Liver (tissue), 9 donors: ENCODE data around the gene KCNMB2. TPM values are rescaled to one million over a fixed set of nuclear protein-coding genes. Genes with fewer than 3 reads are reported as not detected.

Source experiments
- DNase-seq: peaks from one replicate; pipeline ENCODE4 v3.0.0-alpha.2; 2017; ENCODE audit warnings: low spot score
- H3K27ac ChIP-seq, 2 donors: one replicate each; pipeline ENCODE4 v1.7.0; 2013; ENCODE audit warnings: inconsistent platforms in 2 of 2, low read length in 2 of 2, control low read depth in 1 of 2, low read depth in 1 of 2, mild to moderate bottlenecking in 1 of 2
- H3K27me3 ChIP-seq, 4 donors: one replicate each; pipeline versions ENCODE4 v1.6.1 to v1.7.0; 2013; ENCODE audit warnings: low read length in 3 of 4, inconsistent platforms in 1 of 4, mild to moderate bottlenecking in 1 of 4, moderate library complexity in 1 of 4; ENCODE audit not compliant: control insufficient read depth in 4 of 4, insufficient read depth in 4 of 4
- H3K36me3 ChIP-seq, 4 donors: one replicate each; pipeline versions ENCODE4 v1.6.1 to v1.7.0; 2013; ENCODE audit warnings: low read length in 3 of 4, mild to moderate bottlenecking in 3 of 4, low read depth in 1 of 4, moderate library complexity in 1 of 4; ENCODE audit not compliant: control insufficient read depth in 4 of 4, insufficient read depth in 3 of 4
- H3K4me1 ChIP-seq, 4 donors: one replicate each; pipeline versions ENCODE4 v1.6.1 to v1.7.0; 2013; ENCODE audit warnings: low read length in 3 of 4, mild to moderate bottlenecking in 3 of 4, moderate library complexity in 1 of 4; ENCODE audit not compliant: control insufficient read depth in 4 of 4, insufficient read depth in 4 of 4
- H3K4me3 ChIP-seq, 3 donors: one replicate each; pipeline versions ENCODE4 v1.6.1 to v1.7.0; 2013; ENCODE audit warnings: low read length in 3 of 3, control low read depth in 1 of 3, low read depth in 1 of 3, mild to moderate bottlenecking in 1 of 3
- H3K9ac ChIP-seq, 2 donors: one replicate each; pipeline ENCODE4 v1.7.0; 2013; ENCODE audit warnings: low read length in 2 of 2, mild to moderate bottlenecking in 2 of 2, moderate library complexity in 2 of 2, control low read depth in 1 of 2, low read depth in 1 of 2
- H3K9me3 ChIP-seq, 4 donors: one replicate each; pipeline versions ENCODE4 v1.6.1 to v1.7.0; 2013; ENCODE audit warnings: low read length in 3 of 4; ENCODE audit not compliant: control insufficient read depth in 4 of 4
- EGR1 ChIP-seq, 2 donors: IDR thresholded peaks; 2 replicates each; pipeline ENCODE4 v1.6.1; 2016 to 2018; ENCODE audit warnings: antibody characterized with exemption in 2 of 2, low read depth in 2 of 2
- FOXA1 ChIP-seq: IDR thresholded peaks from 2 replicates; pipeline ENCODE4 v1.6.1; 2016; ENCODE audit warnings: antibody characterized with exemption
- FOXA2 ChIP-seq: IDR thresholded peaks from 2 replicates; pipeline ENCODE4 v1.6.1; 2016; ENCODE audit warnings: antibody characterized with exemption
- GABPA ChIP-seq, 2 donors: IDR thresholded peaks in 1 of 2; conservative IDR thresholded peaks in 1 of 2; 2 replicates each; pipeline ENCODE4 v1.6.1; 2016; ENCODE audit warnings: antibody characterized with exemption in 2 of 2, mild to moderate bottlenecking in 1 of 2, moderate library complexity in 1 of 2
- HNF4A ChIP-seq, 2 donors: conservative IDR thresholded peaks; 2 replicates each; pipeline ENCODE4 v1.6.1; 2016; ENCODE audit warnings: antibody characterized with exemption in 2 of 2, mild to moderate bottlenecking in 2 of 2
- HNF4G ChIP-seq: IDR thresholded peaks from 2 replicates; pipeline ENCODE4 v1.6.1; 2016; ENCODE audit warnings: antibody characterized with exemption
- JUND ChIP-seq, 2 donors: IDR thresholded peaks; 2 replicates each; pipeline ENCODE4 v1.6.1; 2016; ENCODE audit warnings: antibody characterized with exemption in 2 of 2
- NR2F2 ChIP-seq: IDR thresholded peaks from 2 replicates; pipeline ENCODE4 v1.6.1; 2016; ENCODE audit warnings: antibody characterized with exemption
- RAD21 ChIP-seq, 2 donors: IDR thresholded peaks; 2 replicates each; pipeline ENCODE4 v1.6.1; 2016; ENCODE audit warnings: antibody characterized with exemption in 2 of 2, mild to moderate bottlenecking in 2 of 2
- RXRA ChIP-seq, 2 donors: IDR thresholded peaks; 2 replicates each; pipeline ENCODE4 v1.6.1; 2017 to 2018; ENCODE audit warnings: antibody characterized with exemption in 2 of 2, mild to moderate bottlenecking in 1 of 2
- SP1 ChIP-seq: IDR thresholded peaks from 2 replicates; pipeline ENCODE4 v1.6.1; 2018; ENCODE audit warnings: antibody characterized with exemption, mild to moderate bottlenecking
- TAF1 ChIP-seq: conservative IDR thresholded peaks from 2 replicates; pipeline ENCODE4 v1.6.1; 2016; ENCODE audit warnings: antibody characterized with exemption, mild to moderate bottlenecking
- YY1 ChIP-seq: IDR thresholded peaks from 2 replicates; pipeline ENCODE4 v1.6.1; 2016; ENCODE audit warnings: antibody characterized with exemption, mild to moderate bottlenecking
- WGBS: extraction: QIAGEN DNeasy Blood & Tissue Kit; methylation state at CpG from one replicate; pipeline ENCODE4 v1.1.7; 2013; 5-methylcytosine and 5-hydroxymethylcytosine counted together
- polyA plus RNA-seq, 2 donors: library from polyadenylated mRNA; stranded (reverse) in 1 of 2; unstranded in 1 of 2; fragments of 200-250 nt in 1 of 2; fragments of >200 nt in 1 of 2; fragmentation: Nextera tagmentation in 1 of 2; extraction: Ambion mirVana in 1 of 2; gene quantifications; one replicate each; pipeline versions ENCODE4 v1.2.1 to v1.2.3, GENCODE V29; 2013 to 2015
- total RNA-seq, 2 donors: library from RNA; depleted of rRNA; stranded (reverse); fragments of >200 nt; gene quantifications; one replicate each; pipeline ENCODE4 v1.2.3, GENCODE V29; 2014
- TF ChIP-seq, protein P1 (sequence below): IDR thresholded peaks from 2 replicates; pipeline ENCODE4 v1.6.1; 2016; ENCODE audit warnings: antibody characterized with exemption
- TF ChIP-seq, protein P2 (sequence below): IDR thresholded peaks from 2 replicates; pipeline ENCODE4 v1.6.1; 2016; ENCODE audit warnings: antibody characterized with exemption, mild to moderate bottlenecking
- TF ChIP-seq, protein P3 (sequence below): fragments of 150-350 bp; IDR thresholded peaks from 2 replicates; pipeline ENCODE4 v1.5.1; 2017; ENCODE audit warnings: improper control_type of control experiment, low read depth, low read length; ENCODE audit not compliant: missing input control
- TF ChIP-seq, protein P4 (sequence below): IDR thresholded peaks from 2 replicates; pipeline ENCODE4 v1.6.1; 2016; ENCODE audit warnings: antibody characterized with exemption
- TF ChIP-seq, protein P5 (sequence below): IDR thresholded peaks from 2 replicates; pipeline ENCODE4 v1.6.1; 2016; ENCODE audit warnings: antibody characterized with exemption
- donor health status: healthy.
- donor health status: healthy.
- donor health status: healthy.
- donor health status: healthy.
- donor health status: healthy.

The KCNMB2 gene
- total and polyA plus RNA-seq, 4 donors: 0.08 to 0.33 (median 0.16) TPM; not detected in 1

DNA sequence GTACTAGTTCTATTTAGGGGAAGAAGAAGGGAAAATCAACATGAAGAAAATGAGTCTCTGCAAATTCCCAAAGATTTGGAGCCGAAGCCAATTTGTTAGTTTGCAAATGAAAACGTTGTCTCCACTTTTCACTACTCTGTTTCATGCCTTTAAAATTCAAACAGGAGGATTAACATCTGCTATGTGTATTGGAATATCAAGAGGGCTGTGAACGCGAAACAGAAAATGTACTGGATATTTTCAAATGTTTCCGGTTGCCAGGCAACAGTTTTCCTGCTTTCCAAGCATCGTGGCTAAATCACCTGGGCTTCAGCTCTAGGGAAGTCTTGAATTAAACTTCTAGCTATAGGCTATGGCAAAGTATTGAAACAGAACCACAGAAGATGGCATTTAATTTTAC, 172.8 kb downstream of the KCNMB2 start:
- H3K27me3 ChIP-seq: no peaks in the 10 kb centered on the region
- no peaks in the 10 kb centered on the region for H3K4me1 ChIP-seq
- DNase-seq: no peak
- TF ChIP-seq FOXA2: no peak
- no peak for TF ChIP-seq HNF4A (conservative IDR thresholded peaks at IDR 0.05)
- TF ChIP-seq, protein P1, sequence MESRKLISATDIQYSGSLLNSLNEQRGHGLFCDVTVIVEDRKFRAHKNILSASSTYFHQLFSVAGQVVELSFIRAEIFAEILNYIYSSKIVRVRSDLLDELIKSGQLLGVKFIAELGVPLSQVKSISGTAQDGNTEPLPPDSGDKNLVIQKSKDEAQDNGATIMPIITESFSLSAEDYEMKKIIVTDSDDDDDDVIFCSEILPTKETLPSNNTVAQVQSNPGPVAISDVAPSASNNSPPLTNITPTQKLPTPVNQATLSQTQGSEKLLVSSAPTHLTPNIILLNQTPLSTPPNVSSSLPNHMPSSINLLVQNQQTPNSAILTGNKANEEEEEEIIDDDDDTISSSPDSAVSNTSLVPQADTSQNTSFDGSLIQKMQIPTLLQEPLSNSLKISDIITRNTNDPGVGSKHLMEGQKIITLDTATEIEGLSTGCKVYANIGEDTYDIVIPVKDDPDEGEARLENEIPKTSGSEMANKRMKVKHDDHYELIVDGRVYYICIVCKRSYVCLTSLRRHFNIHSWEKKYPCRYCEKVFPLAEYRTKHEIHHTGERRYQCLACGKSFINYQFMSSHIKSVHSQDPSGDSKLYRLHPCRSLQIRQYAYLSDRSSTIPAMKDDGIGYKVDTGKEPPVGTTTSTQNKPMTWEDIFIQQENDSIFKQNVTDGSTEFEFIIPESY: no peak
- no peak for TF ChIP-seq SP1
- no peak for TF ChIP-seq NR2F2
- TF ChIP-seq JUND (IDR thresholded peaks at IDR 0.05): no peak
- TF ChIP-seq, protein P2, sequence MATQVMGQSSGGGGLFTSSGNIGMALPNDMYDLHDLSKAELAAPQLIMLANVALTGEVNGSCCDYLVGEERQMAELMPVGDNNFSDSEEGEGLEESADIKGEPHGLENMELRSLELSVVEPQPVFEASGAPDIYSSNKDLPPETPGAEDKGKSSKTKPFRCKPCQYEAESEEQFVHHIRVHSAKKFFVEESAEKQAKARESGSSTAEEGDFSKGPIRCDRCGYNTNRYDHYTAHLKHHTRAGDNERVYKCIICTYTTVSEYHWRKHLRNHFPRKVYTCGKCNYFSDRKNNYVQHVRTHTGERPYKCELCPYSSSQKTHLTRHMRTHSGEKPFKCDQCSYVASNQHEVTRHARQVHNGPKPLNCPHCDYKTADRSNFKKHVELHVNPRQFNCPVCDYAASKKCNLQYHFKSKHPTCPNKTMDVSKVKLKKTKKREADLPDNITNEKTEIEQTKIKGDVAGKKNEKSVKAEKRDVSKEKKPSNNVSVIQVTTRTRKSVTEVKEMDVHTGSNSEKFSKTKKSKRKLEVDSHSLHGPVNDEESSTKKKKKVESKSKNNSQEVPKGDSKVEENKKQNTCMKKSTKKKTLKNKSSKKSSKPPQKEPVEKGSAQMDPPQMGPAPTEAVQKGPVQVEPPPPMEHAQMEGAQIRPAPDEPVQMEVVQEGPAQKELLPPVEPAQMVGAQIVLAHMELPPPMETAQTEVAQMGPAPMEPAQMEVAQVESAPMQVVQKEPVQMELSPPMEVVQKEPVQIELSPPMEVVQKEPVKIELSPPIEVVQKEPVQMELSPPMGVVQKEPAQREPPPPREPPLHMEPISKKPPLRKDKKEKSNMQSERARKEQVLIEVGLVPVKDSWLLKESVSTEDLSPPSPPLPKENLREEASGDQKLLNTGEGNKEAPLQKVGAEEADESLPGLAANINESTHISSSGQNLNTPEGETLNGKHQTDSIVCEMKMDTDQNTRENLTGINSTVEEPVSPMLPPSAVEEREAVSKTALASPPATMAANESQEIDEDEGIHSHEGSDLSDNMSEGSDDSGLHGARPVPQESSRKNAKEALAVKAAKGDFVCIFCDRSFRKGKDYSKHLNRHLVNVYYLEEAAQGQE: no peak
- TF ChIP-seq HNF4G: no peak
- TF ChIP-seq, protein P3, sequence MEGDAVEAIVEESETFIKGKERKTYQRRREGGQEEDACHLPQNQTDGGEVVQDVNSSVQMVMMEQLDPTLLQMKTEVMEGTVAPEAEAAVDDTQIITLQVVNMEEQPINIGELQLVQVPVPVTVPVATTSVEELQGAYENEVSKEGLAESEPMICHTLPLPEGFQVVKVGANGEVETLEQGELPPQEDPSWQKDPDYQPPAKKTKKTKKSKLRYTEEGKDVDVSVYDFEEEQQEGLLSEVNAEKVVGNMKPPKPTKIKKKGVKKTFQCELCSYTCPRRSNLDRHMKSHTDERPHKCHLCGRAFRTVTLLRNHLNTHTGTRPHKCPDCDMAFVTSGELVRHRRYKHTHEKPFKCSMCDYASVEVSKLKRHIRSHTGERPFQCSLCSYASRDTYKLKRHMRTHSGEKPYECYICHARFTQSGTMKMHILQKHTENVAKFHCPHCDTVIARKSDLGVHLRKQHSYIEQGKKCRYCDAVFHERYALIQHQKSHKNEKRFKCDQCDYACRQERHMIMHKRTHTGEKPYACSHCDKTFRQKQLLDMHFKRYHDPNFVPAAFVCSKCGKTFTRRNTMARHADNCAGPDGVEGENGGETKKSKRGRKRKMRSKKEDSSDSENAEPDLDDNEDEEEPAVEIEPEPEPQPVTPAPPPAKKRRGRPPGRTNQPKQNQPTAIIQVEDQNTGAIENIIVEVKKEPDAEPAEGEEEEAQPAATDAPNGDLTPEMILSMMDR: no peak
- TF ChIP-seq RAD21 (IDR thresholded peaks at IDR 0.05): no peak
- TF ChIP-seq RXRA (IDR thresholded peaks at IDR 0.05): no peak
- TF ChIP-seq EGR1 (IDR thresholded peaks at IDR 0.05; ENCODE audit: low read depth in 2 of 2): no peak
- no peak for TF ChIP-seq TAF1
- TF ChIP-seq, protein P4, sequence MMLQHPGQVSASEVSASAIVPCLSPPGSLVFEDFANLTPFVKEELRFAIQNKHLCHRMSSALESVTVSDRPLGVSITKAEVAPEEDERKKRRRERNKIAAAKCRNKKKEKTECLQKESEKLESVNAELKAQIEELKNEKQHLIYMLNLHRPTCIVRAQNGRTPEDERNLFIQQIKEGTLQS: no peak
- TF ChIP-seq FOXA1: no peak
- TF ChIP-seq, protein P5, sequence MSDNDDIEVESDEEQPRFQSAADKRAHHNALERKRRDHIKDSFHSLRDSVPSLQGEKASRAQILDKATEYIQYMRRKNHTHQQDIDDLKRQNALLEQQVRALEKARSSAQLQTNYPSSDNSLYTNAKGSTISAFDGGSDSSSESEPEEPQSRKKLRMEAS: no peak
- TF ChIP-seq YY1: no peak
- no peak for TF ChIP-seq GABPA (IDR thresholded peaks at IDR 0.05 in 1 of 2, conservative IDR thresholded peaks at IDR 0.05 in 1 of 2)
- H3K36me3 ChIP-seq: no peaks in the 10 kb centered on the region
- WGBS: 45% methylated on average over 6 of the region's 6 CpGs
- no peak overlapping the region for H3K4me3 ChIP-seq
- H3K27ac ChIP-seq: no peak overlapping the region
- H3K9me3 ChIP-seq: no peaks in the 10 kb centered on the region
- no peak overlapping the region for H3K9ac ChIP-seq
